Bronchial epithelial cell (primary cell): Measurements from ENCODE around the gene RPL28. TPM values are rescaled to one million over a fixed set of nuclear protein-coding genes. Genes with fewer than 3 reads are reported as not detected.
"Not testable (repeated sequence)": the region's sequence is repeated elsewhere in the genome, so short reads cannot be mapped to it uniquely, and the experiment has no call there.

Experiments used
- DNase-seq: peaks from one replicate; pipeline ENCODE4 v3.0.0-alpha.2; 2010; ENCODE audit warnings: low read depth
- FAIRE-seq: peaks from 2 replicates; lab custom pipeline; 2011; peaks lifted over from hg19 to GRCh38; lab: Jason Lieb, UNC
- H3K27me3 ChIP-seq: 2 replicates; pipeline ENCODE4 v1.5.1; 2011; ENCODE audit warnings: low read length; ENCODE audit not compliant: control insufficient read depth, insufficient read depth
- H3K36me3 ChIP-seq: 2 replicates; pipeline ENCODE4 v1.5.1; 2011; ENCODE audit warnings: low read length; ENCODE audit not compliant: control insufficient read depth, insufficient read depth
- H3K4me3 ChIP-seq: 2 replicates; pipeline ENCODE4 v1.5.1; 2011; ENCODE audit warnings: mild to moderate bottlenecking, low read depth, low read length, control low read depth
- total RNA-seq: library from RNA; depleted of rRNA; stranded (reverse); fragments of >200 nt; gene quantifications from 2 replicates; pipeline ENCODE4 v1.2.1, GENCODE V29; 2014
- TF ChIP-seq, protein P1 (sequence below): IDR thresholded peaks from 2 replicates; pipeline ENCODE4 v1.5.1; 2011; ENCODE audit warnings: mild to moderate bottlenecking, moderate library complexity, low read length, control low read depth, inconsistent platforms; ENCODE audit not compliant: insufficient read depth, severe bottlenecking

Gene RPL28
- total RNA-seq, 1 donor from 2014 or later: 603 TPM

DNA sequence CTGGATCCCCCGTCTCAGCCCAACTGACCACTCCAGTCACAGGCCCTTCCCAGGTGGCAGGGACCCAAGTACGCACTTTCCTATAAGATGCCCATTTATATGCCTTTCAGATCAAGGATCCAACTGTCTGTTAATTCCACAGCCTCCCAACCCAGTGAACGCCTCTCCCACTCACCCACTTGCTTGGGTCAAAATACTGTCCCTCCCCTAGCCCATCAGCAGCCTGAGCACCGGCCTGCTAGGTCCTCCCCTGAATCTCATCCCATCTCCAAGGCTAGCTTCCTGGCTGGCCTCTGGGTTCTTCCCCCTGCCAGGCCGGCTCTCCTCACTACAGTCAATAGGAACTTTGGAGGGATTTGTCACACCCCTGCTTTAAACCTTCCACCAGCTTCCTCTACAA lies 19.9 kb downstream of the RPL28 start:
- TF ChIP-seq, protein P1, sequence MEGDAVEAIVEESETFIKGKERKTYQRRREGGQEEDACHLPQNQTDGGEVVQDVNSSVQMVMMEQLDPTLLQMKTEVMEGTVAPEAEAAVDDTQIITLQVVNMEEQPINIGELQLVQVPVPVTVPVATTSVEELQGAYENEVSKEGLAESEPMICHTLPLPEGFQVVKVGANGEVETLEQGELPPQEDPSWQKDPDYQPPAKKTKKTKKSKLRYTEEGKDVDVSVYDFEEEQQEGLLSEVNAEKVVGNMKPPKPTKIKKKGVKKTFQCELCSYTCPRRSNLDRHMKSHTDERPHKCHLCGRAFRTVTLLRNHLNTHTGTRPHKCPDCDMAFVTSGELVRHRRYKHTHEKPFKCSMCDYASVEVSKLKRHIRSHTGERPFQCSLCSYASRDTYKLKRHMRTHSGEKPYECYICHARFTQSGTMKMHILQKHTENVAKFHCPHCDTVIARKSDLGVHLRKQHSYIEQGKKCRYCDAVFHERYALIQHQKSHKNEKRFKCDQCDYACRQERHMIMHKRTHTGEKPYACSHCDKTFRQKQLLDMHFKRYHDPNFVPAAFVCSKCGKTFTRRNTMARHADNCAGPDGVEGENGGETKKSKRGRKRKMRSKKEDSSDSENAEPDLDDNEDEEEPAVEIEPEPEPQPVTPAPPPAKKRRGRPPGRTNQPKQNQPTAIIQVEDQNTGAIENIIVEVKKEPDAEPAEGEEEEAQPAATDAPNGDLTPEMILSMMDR: no peak
- DNase-seq: no peak
- Histone ChIP-seq H3K36me3 (peaks cover 20% of the 10 kb centered on the region), H3K4me3 (no peak overlapping the region), H3K27me3 (no peaks in the 10 kb centered on the region)
- FAIRE-seq: no peak

DNA sequence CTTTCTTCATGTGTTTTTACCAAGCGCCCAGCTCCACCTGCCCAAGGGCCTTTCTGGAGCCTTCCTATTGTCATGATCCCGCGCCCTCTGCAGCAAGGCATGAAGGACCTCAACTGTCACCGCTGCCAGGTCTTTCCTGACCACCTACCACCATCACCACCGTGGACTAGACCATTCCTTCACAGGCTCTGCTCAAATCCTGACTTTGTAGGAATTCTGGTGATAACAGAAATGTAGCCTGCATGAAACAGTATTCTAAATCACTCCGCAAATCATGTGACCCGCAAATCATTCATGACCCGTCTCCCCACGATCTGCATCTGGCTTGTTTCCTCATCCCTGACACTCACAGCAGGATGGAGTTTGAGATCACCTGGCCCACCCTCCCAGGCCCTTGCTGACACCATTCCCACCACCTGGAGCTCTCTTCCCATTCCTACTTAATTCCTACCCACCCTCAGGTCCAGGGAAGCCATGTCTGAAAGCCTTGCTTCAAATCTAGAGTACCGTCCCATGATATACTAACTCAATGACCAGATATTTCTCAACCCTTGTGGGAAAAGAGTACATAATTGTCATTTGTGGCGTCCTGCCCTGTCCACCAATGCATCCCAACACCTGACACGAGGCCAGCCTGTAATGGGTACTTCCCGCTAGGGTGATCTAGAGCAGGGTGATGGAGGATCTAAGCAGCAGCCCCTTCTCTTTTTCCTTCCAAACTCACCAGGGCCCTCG lies 20.5 kb downstream of the RPL28 start:
- TF ChIP-seq, protein P1: no peak
- no peak overlapping the region for H3K4me3 ChIP-seq
- FAIRE-seq: no peak
- H3K36me3 ChIP-seq: peaks cover 20% of the 10 kb centered on the region
- no peaks in the 10 kb centered on the region for H3K27me3 ChIP-seq
- no peak for DNase-seq

DNA sequence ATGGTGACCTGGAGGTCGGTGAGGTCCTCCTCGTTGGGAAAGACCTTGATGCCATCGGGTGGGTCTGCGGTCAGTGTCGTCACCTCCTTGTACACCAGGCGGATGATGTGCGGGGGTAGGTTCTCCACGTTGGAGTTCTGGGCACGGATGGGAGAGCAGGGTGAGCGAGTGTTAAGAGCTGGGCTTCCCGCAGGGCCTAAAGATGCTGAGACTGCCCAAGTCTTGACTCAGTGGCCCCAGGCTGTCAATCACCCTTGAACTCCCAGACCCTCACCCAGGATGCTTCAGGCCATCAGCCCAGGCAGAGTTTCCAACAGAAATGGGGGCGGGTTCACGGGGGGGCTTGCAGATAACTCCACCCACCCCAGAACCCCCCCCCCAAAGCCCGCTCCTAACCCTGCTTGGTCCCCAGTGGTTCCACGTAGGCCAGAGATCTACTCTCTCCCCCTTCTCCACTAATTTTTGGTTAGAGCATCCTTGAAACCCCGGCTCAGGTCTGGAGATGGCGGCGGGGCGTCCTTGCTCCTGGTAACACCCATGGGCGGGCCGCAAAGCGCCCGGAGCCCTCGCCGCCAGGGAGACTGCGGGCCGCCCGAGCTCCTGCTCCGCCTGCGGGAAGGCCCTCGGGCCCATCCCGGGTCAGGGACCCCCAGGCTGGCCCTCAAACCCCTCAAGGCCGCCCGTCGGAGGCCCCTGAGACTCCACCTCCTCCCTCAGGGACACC lies 21.3 kb downstream of the RPL28 start:
- peaks cover 17% of the 10 kb centered on the region for H3K36me3 ChIP-seq
- peak overlapping the region; percentile 76 for H3K4me3 ChIP-seq
- no peaks in the 10 kb centered on the region for H3K27me3 ChIP-seq
- DNase-seq (no peak), FAIRE-seq (no peak)
- TF ChIP-seq, protein P1: no peak

DNA sequence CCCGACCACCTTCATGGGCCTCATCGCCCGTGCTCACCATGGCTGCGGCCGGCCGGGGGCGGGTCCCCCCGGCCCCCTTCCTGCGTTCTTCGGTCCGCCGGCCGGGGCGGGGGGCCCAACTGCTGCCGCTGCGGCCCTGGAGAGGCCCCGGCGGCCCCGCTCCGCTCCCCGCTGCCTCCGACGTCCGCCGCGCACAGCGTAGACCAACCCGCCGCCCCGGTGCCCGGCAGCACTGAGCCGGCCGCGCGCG lies 21.7 kb downstream of the RPL28 start, which contains the start of gene UBE2S:
UBE2S (minus strand) TSS at position 239 of the 250 bp plus-strand sequence; CDS start at position 40, 199 bp downstream.
- Histone ChIP-seq H3K36me3 (peaks cover 13% of the 10 kb centered on the region), H3K4me3 (peak within 1 kb of the TSS; percentile 76)
- FAIRE-seq, DNase-seq, H3K27me3 ChIP-seq: not testable (repeated sequence)

DNA sequence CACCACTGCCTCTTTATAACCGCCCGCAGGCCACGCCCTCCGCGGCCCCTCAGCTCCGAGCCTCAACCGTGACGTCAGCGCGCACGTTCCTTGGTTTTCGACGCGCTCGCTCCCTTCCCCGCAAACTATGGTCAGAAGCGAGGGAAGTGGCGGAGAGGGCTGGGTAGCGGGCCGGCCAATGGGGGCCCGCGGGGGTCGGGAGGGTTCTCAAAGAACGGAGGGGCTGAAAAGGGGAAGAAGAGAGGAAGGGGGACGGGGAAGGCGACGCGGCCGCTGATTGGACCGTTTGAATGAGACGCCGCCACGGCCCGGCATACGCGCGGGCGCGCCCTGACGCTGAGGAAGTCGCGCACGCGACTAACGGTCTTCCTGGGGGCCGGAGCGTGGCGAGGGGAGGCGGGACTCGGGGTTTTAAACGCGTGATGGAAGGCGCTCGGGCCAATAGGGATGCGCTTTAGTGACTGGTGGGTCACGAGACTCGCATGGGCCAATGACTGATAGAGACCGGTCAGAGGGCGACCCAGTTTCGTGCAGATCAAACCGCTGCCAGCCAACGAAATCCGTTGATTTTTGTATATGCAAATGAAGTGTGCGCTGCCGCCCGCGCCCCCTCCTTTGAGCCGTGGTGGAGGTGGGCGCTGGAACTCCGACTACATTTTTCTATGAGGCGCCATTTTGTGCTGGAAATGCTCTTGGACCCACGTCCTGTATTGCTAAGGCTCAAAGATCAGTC lies 22.2 kb downstream of the RPL28 start:
- peak; percentile 94 for DNase-seq
- Histone ChIP-seq H3K36me3 (peaks cover 10% of the 10 kb centered on the region), H3K27me3 (no peaks in the 10 kb centered on the region), H3K4me3 (peak overlapping the region; percentile 76)
- TF ChIP-seq, protein P1: no peak
- FAIRE-seq: no peak

DNA sequence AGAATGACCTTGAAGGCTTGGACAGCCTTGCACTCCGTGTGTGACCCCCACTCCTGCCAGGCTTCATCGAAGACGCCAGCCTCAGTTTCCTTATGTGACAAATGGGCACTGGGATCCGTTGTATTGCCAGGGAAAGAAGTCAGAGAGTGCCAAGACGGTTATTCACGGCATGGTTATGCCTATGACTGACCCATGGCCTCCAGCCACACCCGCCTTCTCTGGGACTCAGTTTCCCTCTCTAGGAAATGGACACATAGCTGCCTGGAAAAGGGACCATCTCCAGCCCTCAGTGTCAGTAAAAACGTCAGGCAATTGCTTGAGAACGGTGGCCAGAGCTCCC lies 22.8 kb downstream of the RPL28 start:
- no peak for FAIRE-seq
- DNase-seq: no peak
- H3K36me3 ChIP-seq: peaks cover 8% of the 10 kb centered on the region

DNA sequence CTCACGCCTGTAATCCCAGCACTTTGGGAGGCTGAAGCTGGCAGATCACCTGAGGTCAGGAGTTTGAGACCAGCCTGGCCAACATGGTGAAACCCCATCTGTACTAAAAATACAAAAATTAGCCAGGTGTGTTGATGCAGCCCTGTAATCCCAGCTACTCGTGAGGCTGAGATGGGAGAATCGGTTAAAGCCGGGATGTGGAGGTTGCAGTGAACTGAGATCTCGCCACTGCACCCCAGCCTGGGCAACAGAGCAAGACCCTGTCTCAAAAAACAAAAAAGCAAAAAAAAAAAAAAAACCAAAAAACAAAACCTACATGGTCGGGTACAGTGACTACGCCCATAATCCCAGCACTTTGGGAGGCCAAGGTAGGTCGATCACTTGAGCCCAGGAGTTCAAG lies 23.4 kb downstream of the RPL28 start:
- not testable (repeated sequence) for FAIRE-seq

More for the DNA sequence above, 22.8 kb downstream of the RPL28 start:
- H3K27me3 ChIP-seq: no peaks in the 10 kb centered on the region
- TF ChIP-seq, protein P1: no peak
- peak overlapping the region; percentile 76 for H3K4me3 ChIP-seq

More for the DNA sequence above, 23.4 kb downstream of the RPL28 start:
- not testable (repeated sequence) for H3K27me3 ChIP-seq, H3K4me3 ChIP-seq, H3K36me3 ChIP-seq, DNase-seq
